GM12875 (cell line): ENCODE data around the gene PPP3CB.

Source experiments
- H3K4me3 ChIP-seq: one replicate; pipeline ENCODE4 v1.5.1; 2011; ENCODE audit warnings: low read depth, low read length, control low read depth
- TF ChIP-seq, protein P1 (sequence below): IDR thresholded peaks from 2 replicates; pipeline ENCODE4 v1.5.1; 2011; ENCODE audit warnings: low read depth, mild to moderate bottlenecking, control low read depth, inconsistent platforms, low read length, moderate library complexity, borderline replicate concordance; ENCODE audit not compliant: insufficient read depth

PPP3CB gene

GRCh38 chr10:73486601-73487000, 9.2 kb downstream of the PPP3CB start:
- no peak overlapping the region for H3K4me3 ChIP-seq
- TF ChIP-seq, protein P1, sequence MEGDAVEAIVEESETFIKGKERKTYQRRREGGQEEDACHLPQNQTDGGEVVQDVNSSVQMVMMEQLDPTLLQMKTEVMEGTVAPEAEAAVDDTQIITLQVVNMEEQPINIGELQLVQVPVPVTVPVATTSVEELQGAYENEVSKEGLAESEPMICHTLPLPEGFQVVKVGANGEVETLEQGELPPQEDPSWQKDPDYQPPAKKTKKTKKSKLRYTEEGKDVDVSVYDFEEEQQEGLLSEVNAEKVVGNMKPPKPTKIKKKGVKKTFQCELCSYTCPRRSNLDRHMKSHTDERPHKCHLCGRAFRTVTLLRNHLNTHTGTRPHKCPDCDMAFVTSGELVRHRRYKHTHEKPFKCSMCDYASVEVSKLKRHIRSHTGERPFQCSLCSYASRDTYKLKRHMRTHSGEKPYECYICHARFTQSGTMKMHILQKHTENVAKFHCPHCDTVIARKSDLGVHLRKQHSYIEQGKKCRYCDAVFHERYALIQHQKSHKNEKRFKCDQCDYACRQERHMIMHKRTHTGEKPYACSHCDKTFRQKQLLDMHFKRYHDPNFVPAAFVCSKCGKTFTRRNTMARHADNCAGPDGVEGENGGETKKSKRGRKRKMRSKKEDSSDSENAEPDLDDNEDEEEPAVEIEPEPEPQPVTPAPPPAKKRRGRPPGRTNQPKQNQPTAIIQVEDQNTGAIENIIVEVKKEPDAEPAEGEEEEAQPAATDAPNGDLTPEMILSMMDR, result no peak

- no peak overlapping the region for H3K4me3 ChIP-seq
- TF ChIP-seq, protein P1, result no peak
These were observed 10.5 kb downstream of the PPP3CB start for GRCh38 chr10:73485320-73485719.

DNA sequence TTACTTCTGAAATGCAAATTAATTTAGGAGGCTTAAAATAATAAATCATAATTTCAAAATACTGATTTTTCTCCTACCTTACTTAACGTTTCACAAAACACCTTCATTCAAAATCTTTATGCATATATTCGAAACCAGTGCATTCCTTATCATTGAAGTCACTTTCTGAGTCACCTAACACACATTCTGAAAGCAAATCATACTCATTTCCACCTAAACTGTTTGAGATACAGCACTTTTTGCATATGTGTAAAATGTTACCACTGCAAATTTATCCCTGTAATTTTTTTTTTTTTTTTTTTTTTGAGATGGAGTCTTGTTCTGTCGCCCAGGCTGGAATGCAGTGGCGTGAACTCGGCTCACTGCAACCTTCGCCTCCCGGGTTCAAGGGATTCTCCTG, 15.7 kb downstream of the PPP3CB start:
- TF ChIP-seq, protein P1, result no peak
- no peak overlapping the region for H3K4me3 ChIP-seq

DNA sequence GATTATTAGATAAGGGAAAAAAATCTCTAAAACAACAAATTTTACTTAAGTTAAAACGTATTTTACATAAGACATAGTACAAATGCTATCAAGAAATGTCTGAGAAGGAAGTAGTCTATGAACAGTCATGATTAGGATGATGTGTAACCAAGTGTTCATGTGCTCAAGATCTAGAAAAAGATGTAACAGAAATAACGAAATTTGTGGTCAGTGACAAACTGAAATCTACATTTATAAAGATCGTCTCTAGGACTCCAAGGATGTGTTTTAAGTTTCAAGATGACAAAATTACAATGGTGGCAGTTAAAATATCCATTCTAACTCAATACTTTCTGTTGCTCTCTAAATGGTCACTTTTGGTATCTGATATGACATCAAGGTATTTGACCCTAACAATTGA, 17.2 kb downstream of the PPP3CB start:
- no peak overlapping the region for H3K4me3 ChIP-seq
- TF ChIP-seq, protein P1, result no peak

- TF ChIP-seq, protein P1, result no peak
These were observed 24.6 kb downstream of the PPP3CB start for GRCh38 chr10:73471226-73471625.

GRCh38 chr10:73469579-73469978, 26.2 kb downstream of the PPP3CB start:
- no peak overlapping the region for H3K4me3 ChIP-seq
- TF ChIP-seq, protein P1, result no peak

More at GRCh38 chr10:73471226-73471625, 24.6 kb downstream of the PPP3CB start:
- H3K4me3 ChIP-seq, result no peak overlapping the region

- no peak overlapping the region for H3K4me3 ChIP-seq
- TF ChIP-seq, protein P1, result no peak
These were observed 28.6 kb downstream of the PPP3CB start for GRCh38 chr10:73467206-73467605.
